H9 (cell line): ENCODE results near the gene CTAG2. TPM values are rescaled to one million over a fixed set of nuclear protein-coding genes. Genes with fewer than 3 reads are reported as not detected.

Experiments used
- DNase-seq: peaks from one replicate; pipeline ENCODE4 v3.0.0-alpha.2; 2017
- H2AFZ ChIP-seq: one replicate; pipeline ENCODE4 v1.6.1; 2013; ENCODE audit warnings: mild to moderate bottlenecking, low read length, control low read depth, moderate library complexity
- H2AK5ac ChIP-seq: 2 replicates; pipeline ENCODE4 v1.6.1; 2013; ENCODE audit warnings: low read length, control low read depth, mixed read lengths; ENCODE audit not compliant: insufficient read length
- H2BK120ac ChIP-seq: one replicate; pipeline ENCODE4 v1.6.1; 2013; ENCODE audit warnings: low read depth, mild to moderate bottlenecking, low read length, control low read depth, inconsistent platforms; ENCODE audit not compliant: poor library complexity, severe bottlenecking
- H2BK12ac ChIP-seq: 2 replicates; pipeline ENCODE4 v1.6.1; 2013; ENCODE audit warnings: low read length, control low read depth, mixed read lengths, low read depth; ENCODE audit not compliant: insufficient read length
- H2BK15ac ChIP-seq: 2 replicates; pipeline ENCODE4 v1.6.1; 2013; ENCODE audit warnings: low read depth, low read length, control low read depth
- H2BK20ac ChIP-seq: one replicate; pipeline ENCODE4 v1.6.1; 2013; ENCODE audit warnings: low read depth, mild to moderate bottlenecking, low read length, control low read depth, inconsistent platforms; ENCODE audit not compliant: poor library complexity, severe bottlenecking
- H2BK5ac ChIP-seq: 2 replicates; pipeline ENCODE4 v1.6.1; 2013; ENCODE audit warnings: low read length, control low read depth, mixed read lengths; ENCODE audit not compliant: insufficient read length
- H3K14ac ChIP-seq: 2 replicates; pipeline ENCODE4 v1.6.1; 2013; ENCODE audit warnings: low read length, control low read depth; ENCODE audit not compliant: insufficient read depth
- H3K18ac ChIP-seq: 2 replicates; pipeline ENCODE4 v1.6.1; 2013; ENCODE audit warnings: low read depth, mild to moderate bottlenecking, mixed read lengths, low read length, control low read depth; ENCODE audit not compliant: insufficient read length
- H3K23ac ChIP-seq: 2 replicates; pipeline ENCODE4 v1.6.1; 2013; ENCODE audit warnings: low read length, control low read depth, mixed read lengths, low read depth; ENCODE audit not compliant: insufficient read length
- H3K23me2 ChIP-seq: 2 replicates; pipeline ENCODE4 v1.6.1; 2013; ENCODE audit warnings: low read depth, mild to moderate bottlenecking, mixed read lengths, low read length, control low read depth; ENCODE audit not compliant: insufficient read length, poor library complexity, severe bottlenecking
- H3K27ac ChIP-seq: 2 replicates; pipeline ENCODE4 v1.5.1; 2013; ENCODE audit warnings: low read length, control low read depth, mixed read lengths, low read depth; ENCODE audit not compliant: insufficient read length
- H3K27me3 ChIP-seq: 2 replicates; pipeline ENCODE4 v1.6.1; 2013; ENCODE audit warnings: low read length, control low read depth, inconsistent platforms; ENCODE audit not compliant: insufficient read depth
- H3K4ac ChIP-seq: 2 replicates; pipeline ENCODE4 v1.6.1; 2013; ENCODE audit warnings: low read depth, mild to moderate bottlenecking, control low read depth, inconsistent platforms, low read length, moderate library complexity
- H3K4me1 ChIP-seq: 2 replicates; pipeline ENCODE4 v1.6.1; 2013; ENCODE audit warnings: low read length, control low read depth, inconsistent platforms; ENCODE audit not compliant: insufficient read depth
- H3K4me2 ChIP-seq: 2 replicates; pipeline ENCODE4 v1.6.1; 2013; ENCODE audit warnings: low read length, control low read depth, mixed read lengths; ENCODE audit not compliant: insufficient read length, insufficient read depth
- H3K56ac ChIP-seq: 2 replicates; pipeline ENCODE4 v1.6.1; 2013; ENCODE audit warnings: low read depth, mild to moderate bottlenecking, mixed read lengths, low read length, control low read depth; ENCODE audit not compliant: insufficient read length
- H3K79me1 ChIP-seq: 2 replicates; pipeline ENCODE4 v1.6.1; 2013; ENCODE audit warnings: low read depth, mild to moderate bottlenecking, moderate library complexity, low read length, control low read depth, inconsistent platforms; ENCODE audit not compliant: insufficient read depth, poor library complexity, severe bottlenecking
- H3K79me2 ChIP-seq: 2 replicates; pipeline ENCODE4 v1.6.1; 2013; ENCODE audit warnings: low read length, control low read depth, inconsistent platforms; ENCODE audit not compliant: insufficient read depth
- H3K9ac ChIP-seq: 2 replicates; pipeline ENCODE4 v1.6.1; 2013; ENCODE audit warnings: low read length, control low read depth, mixed read lengths; ENCODE audit not compliant: insufficient read length; ENCODE audit errors: extremely low read depth
- H3K9me3 ChIP-seq: one replicate; pipeline ENCODE4 v1.6.1; 2013; ENCODE audit warnings: low read depth, low read length, inconsistent platforms; ENCODE audit not compliant: control insufficient read depth
- H3T11ph ChIP-seq: one replicate; pipeline ENCODE4 v1.6.1; 2013; ENCODE audit warnings: mild to moderate bottlenecking, low read length, control low read depth, inconsistent platforms
- H4K20me1 ChIP-seq: one replicate; pipeline ENCODE4 v1.6.1; 2013; ENCODE audit not compliant: control insufficient read depth, insufficient read length, insufficient read depth
- H4K5ac ChIP-seq: 2 replicates; pipeline ENCODE4 v1.6.1; 2013; ENCODE audit warnings: low read depth, mild to moderate bottlenecking, mixed read lengths, low read length, control low read depth; ENCODE audit not compliant: insufficient read length
- H4K8ac ChIP-seq: replicated peaks from 2 replicates; pipeline ENCODE4 v1.6.1; 2013; ENCODE audit warnings: low read length, control low read depth, mixed read lengths, low read depth; ENCODE audit not compliant: insufficient read length
- H4K91ac ChIP-seq: 2 replicates; pipeline ENCODE4 v1.6.1; 2013; ENCODE audit warnings: low read depth, mild to moderate bottlenecking, moderate library complexity, mixed read lengths, low read length, control low read depth; ENCODE audit not compliant: insufficient read length
- H3K27ac Mint-ChIP-seq, 3 experiments: 2 replicates in 2 of 3; 3 replicates in 1 of 3; pipeline ENCODE4 v1.8.0; 2020 to 2021; ENCODE audit warnings: mixed read lengths in 3 of 3, mild to moderate bottlenecking in 1 of 3, moderate library complexity in 1 of 3
- H3K27me3 Mint-ChIP-seq: 2 replicates; pipeline ENCODE4 v1.8.0; 2021; ENCODE audit warnings: low read depth, mild to moderate bottlenecking, moderate library complexity, mixed read lengths
- H3K36me3 Mint-ChIP-seq, 3 experiments: 2 replicates in 2 of 3; 3 replicates in 1 of 3; pipeline ENCODE4 v1.8.0; 2020 to 2021; ENCODE audit warnings: low read depth in 3 of 3, mixed read lengths in 3 of 3; ENCODE audit not compliant: insufficient read depth in 1 of 3
- H3K4me1 Mint-ChIP-seq, 2 experiments: 2 replicates each; pipeline ENCODE4 v1.8.0; 2020; ENCODE audit warnings: mixed read lengths in 2 of 2
- H3K4me3 Mint-ChIP-seq, 2 experiments: 2 replicates in 1 of 2; 3 replicates in 1 of 2; pipeline ENCODE4 v1.8.0; 2020 to 2021; ENCODE audit warnings: mild to moderate bottlenecking in 2 of 2, mixed read lengths in 2 of 2, moderate library complexity in 1 of 2
- H3K9me3 Mint-ChIP-seq, 2 experiments: 2 replicates in 1 of 2; 3 replicates in 1 of 2; pipeline ENCODE4 v1.8.0; 2020; ENCODE audit warnings: mild to moderate bottlenecking in 2 of 2, mixed read lengths in 2 of 2, moderate library complexity in 1 of 2
- CTCF ChIP-seq: fragments of 200-600 bp; sonication (generic); conservative IDR thresholded peaks from 3 replicates; pipeline ENCODE4 v1.8.0; 2021; ENCODE audit warnings: antibody characterized with exemption, mild to moderate bottlenecking
- whole genome bisulfite sequencing: extraction: QIAGEN DNeasy Blood & Tissue Kit; methylation state at CpG from one replicate; pipeline ENCODE4 v1.1.7; 2013; ENCODE audit warnings: missing lambda C conversion rate, low lambda C conversion rate, mixed read lengths; ENCODE audit not compliant: insufficient read length; ENCODE audit errors: extremely low coverage; 5-methylcytosine and 5-hydroxymethylcytosine counted together
- total RNA-seq: library from RNA; stranded (reverse); gene quantifications from 2 replicates; pipeline ENCODE4 v1.2.1, GENCODE V29; 2021

The CTAG2 gene
- total RNA-seq, 1 experiment from 2014 or later = not detected

GRCh38 chrX:154695911-154696675 lies 42.7 kb upstream of the CTAG2 start:
- Histone ChIP-seq H2BK12ac (no peak overlapping the region), H3K23me2 (no peaks in the 10 kb centered on the region), H2BK20ac (no peak overlapping the region), H4K5ac (no peak overlapping the region), H3K23ac (no peak overlapping the region), H3K4me1 (no peaks in the 10 kb centered on the region; the same call in 1 of the 2 replicates), H3K79me2 (no peaks in the 10 kb centered on the region), H4K20me1 (no peaks in the 10 kb centered on the region), H3K18ac (no peak overlapping the region), H3K14ac (no peak overlapping the region), H3K4me2 (no peak overlapping the region), H4K8ac (no peak overlapping the region), H3T11ph (no peak overlapping the region), H3K9ac (no peak overlapping the region), H3K4ac (no peak overlapping the region), H2AFZ (no peak overlapping the region), H3K9me3 (peaks cover 50% of the 10 kb centered on the region), H3K56ac (no peak overlapping the region), H2BK15ac (no peak overlapping the region), H4K91ac (no peak overlapping the region), H2AK5ac (no peak overlapping the region), H2BK120ac (no peak overlapping the region), H3K27me3 (no peaks in the 10 kb centered on the region), H3K27ac (no peak overlapping the region), H2BK5ac (no peak overlapping the region), H3K79me1 (no peaks in the 10 kb centered on the region)
- peaks cover 13 to 14% of the 10 kb centered on the region in 2 experiments for H3K4me1 Mint-ChIP-seq
- no peak overlapping the region for H3K27ac Mint-ChIP-seq
- WGBS = no CpG with 5 or more reads among the region's 8 CpGs
- DNase-seq = no peak
- no peak overlapping the region for H3K4me3 Mint-ChIP-seq
- peaks cover 3% of the 10 kb centered on the region; the same call in 1 of the 2 replicates for H3K27me3 Mint-ChIP-seq
- H3K9me3 Mint-ChIP-seq = peaks cover 71 to 78% of the 10 kb centered on the region in 2 experiments
- no peak for TF ChIP-seq CTCF
- peaks cover 0 to 6% (median 3%) of the 10 kb centered on the region in 3 experiments; a peak in 4 of 7 replicates for H3K36me3 Mint-ChIP-seq
